NCI-H2196 (cell line): Measurements from ENCODE around the gene MBNL2.

Experiments used
- DNase-seq: peaks from one replicate; lab custom pipeline; 2025; ENCODE audit not compliant: unreplicated experiment; lab: John Stamatoyannopoulos, UW

The MBNL2 gene

GRCh38 chr13:97249796-97250495 lies 27.8 kb downstream of the MBNL2 start:
- no peak for DNase-seq

GRCh38 chr13:97250560-97250959 lies 28.4 kb downstream of the MBNL2 start:
- no peak for DNase-seq

GRCh38 chr13:97252735-97253134 lies 30.6 kb downstream of the MBNL2 start:
- DNase-seq = no peak

GRCh38 chr13:97253581-97254293 lies 31.6 kb downstream of the MBNL2 start:
- no peak for DNase-seq

- no peak for DNase-seq
Observed at GRCh38 chr13:97254816-97255215, 32.7 kb downstream of the MBNL2 start.

- no peak for DNase-seq
Observed at GRCh38 chr13:97255515-97256021, 33.4 kb downstream of the MBNL2 start.

GRCh38 chr13:97256343-97256783 lies 34.2 kb downstream of the MBNL2 start:
- no peak for DNase-seq

- no peak for DNase-seq
Observed at GRCh38 chr13:97257228-97257755, 35.2 kb downstream of the MBNL2 start.

GRCh38 chr13:97257800-97258799 lies 36.0 kb downstream of the MBNL2 start:
- DNase-seq = no peak

GRCh38 chr13:97258801-97259200 lies 36.7 kb downstream of the MBNL2 start:
- DNase-seq = no peak

- no peak for DNase-seq
Observed at GRCh38 chr13:97259410-97259797, 37.3 kb downstream of the MBNL2 start.

- no peak for DNase-seq
Observed at GRCh38 chr13:97259798-97260714, 37.9 kb downstream of the MBNL2 start.

- DNase-seq = no peak
Observed at GRCh38 chr13:97261254-97262005, 39.3 kb downstream of the MBNL2 start.

- DNase-seq = no peak
Observed at GRCh38 chr13:97262058-97262457, 39.9 kb downstream of the MBNL2 start.

- DNase-seq = no peak
Observed at GRCh38 chr13:97263160-97263559, 41.0 kb downstream of the MBNL2 start.

GRCh38 chr13:97264663-97265062 lies 42.5 kb downstream of the MBNL2 start:
- DNase-seq = no peak

GRCh38 chr13:97266332-97266731 lies 44.2 kb downstream of the MBNL2 start:
- DNase-seq = no peak

GRCh38 chr13:97266772-97267417 lies 44.8 kb downstream of the MBNL2 start:
- DNase-seq = no peak
